Trophoblast cell (in vitro differentiated cells and primary cell): Measurements from ENCODE around the gene CST7.

Experiments
- DNase-seq, 2 donors: peaks; one replicate each; pipeline ENCODE4 v3.0.0-alpha.2; 2016
- H2AFZ ChIP-seq: 2 replicates; pipeline ENCODE4 v1.6.1; 2013; ENCODE audit warnings: low read length, moderate library complexity, mild to moderate bottlenecking; ENCODE audit not compliant: insufficient read depth, poor library complexity
- H2AK5ac ChIP-seq: 2 replicates; pipeline ENCODE4 v1.6.1; 2013; ENCODE audit warnings: mild to moderate bottlenecking, low read length
- H2BK120ac ChIP-seq: 2 replicates; pipeline ENCODE4 v1.6.1; 2013; ENCODE audit warnings: low read length, mild to moderate bottlenecking, moderate library complexity; ENCODE audit not compliant: insufficient read depth, poor library complexity
- H2BK12ac ChIP-seq: 2 replicates; pipeline ENCODE4 v1.6.1; 2013; ENCODE audit warnings: mild to moderate bottlenecking, low read length, moderate library complexity
- H2BK5ac ChIP-seq: 2 replicates; pipeline ENCODE4 v1.6.1; 2013; ENCODE audit warnings: low read length, low read depth, moderate library complexity, mild to moderate bottlenecking; ENCODE audit not compliant: poor library complexity
- H3K14ac ChIP-seq: 2 replicates; pipeline ENCODE4 v1.6.1; 2013; ENCODE audit warnings: mild to moderate bottlenecking, low read length
- H3K18ac ChIP-seq: 2 replicates; pipeline ENCODE4 v1.6.1; 2013; ENCODE audit warnings: mild to moderate bottlenecking, low read length
- H3K23ac ChIP-seq: 2 replicates; pipeline ENCODE4 v1.6.1; 2013; ENCODE audit warnings: low read length
- H3K27ac ChIP-seq: 2 replicates; pipeline ENCODE4 v1.5.1; 2013; ENCODE audit warnings: low read depth, mild to moderate bottlenecking, inconsistent platforms, low read length, moderate library complexity
- H3K27me3 ChIP-seq: 2 replicates; pipeline ENCODE4 v1.6.1; 2013; ENCODE audit warnings: inconsistent platforms, mild to moderate bottlenecking, low read length, moderate library complexity; ENCODE audit not compliant: insufficient read depth
- H3K36me3 ChIP-seq, 2 experiments: 1 replicate in 1 of 2; 2 replicates in 1 of 2; pipeline ENCODE4 v1.6.1; 2013; ENCODE audit warnings: low read length in 2 of 2, mild to moderate bottlenecking in 2 of 2, moderate library complexity in 1 of 2; ENCODE audit not compliant: insufficient read depth in 2 of 2, control insufficient read depth in 1 of 2
- H3K4ac ChIP-seq: 2 replicates; pipeline ENCODE4 v1.6.1; 2013; ENCODE audit warnings: low read depth, mild to moderate bottlenecking, low read length, moderate library complexity
- H3K4me1 ChIP-seq, 2 experiments: 1 replicate in 1 of 2; 2 replicates in 1 of 2; pipeline ENCODE4 v1.6.1; 2013; ENCODE audit warnings: low read length in 2 of 2, mild to moderate bottlenecking in 2 of 2, moderate library complexity in 1 of 2; ENCODE audit not compliant: insufficient read depth in 2 of 2, control insufficient read depth in 1 of 2
- H3K4me2 ChIP-seq: 2 replicates; pipeline ENCODE4 v1.6.1; 2013; ENCODE audit warnings: inconsistent platforms, mild to moderate bottlenecking, low read length, moderate library complexity
- H3K4me3 ChIP-seq: 2 replicates; pipeline ENCODE4 v1.5.1; 2013; ENCODE audit warnings: mild to moderate bottlenecking, low read depth, low read length, inconsistent platforms
- H3K79me1 ChIP-seq: one replicate; pipeline ENCODE4 v1.6.1; 2013; ENCODE audit warnings: low read length
- H3K79me2 ChIP-seq: 2 replicates; pipeline ENCODE4 v1.6.1; 2013; ENCODE audit warnings: low read length, mild to moderate bottlenecking; ENCODE audit not compliant: control insufficient read depth, insufficient read depth, poor library complexity
- H3K9ac ChIP-seq: 2 replicates; pipeline ENCODE4 v1.6.1; 2013; ENCODE audit warnings: mild to moderate bottlenecking, low read length
- H3K9me3 ChIP-seq: 2 replicates; pipeline ENCODE4 v1.6.1; 2013; ENCODE audit warnings: low read depth, mild to moderate bottlenecking, control low read depth, inconsistent platforms, low read length; ENCODE audit not compliant: insufficient read depth
- H4K12ac ChIP-seq: 2 replicates; pipeline ENCODE4 v1.6.1; 2013; ENCODE audit warnings: low read depth, mild to moderate bottlenecking, low read length, moderate library complexity
- H4K8ac ChIP-seq: 2 replicates; pipeline ENCODE4 v1.6.1; 2013; ENCODE audit warnings: low read depth, mild to moderate bottlenecking, low read length, moderate library complexity
- H4K91ac ChIP-seq: one replicate; pipeline ENCODE4 v1.6.1; 2013; ENCODE audit warnings: low read depth, mild to moderate bottlenecking, low read length, moderate library complexity
- WGBS: extraction: QIAGEN DNeasy Blood & Tissue Kit; methylation state at CpG from one replicate; pipeline ENCODE4 v1.1.7; 2013; ENCODE audit warnings: missing lambda C conversion rate; ENCODE audit not compliant: insufficient read length, insufficient coverage; ENCODE audit errors: extremely low coverage; 5-methylcytosine and 5-hydroxymethylcytosine counted together

Gene CST7

DNA sequence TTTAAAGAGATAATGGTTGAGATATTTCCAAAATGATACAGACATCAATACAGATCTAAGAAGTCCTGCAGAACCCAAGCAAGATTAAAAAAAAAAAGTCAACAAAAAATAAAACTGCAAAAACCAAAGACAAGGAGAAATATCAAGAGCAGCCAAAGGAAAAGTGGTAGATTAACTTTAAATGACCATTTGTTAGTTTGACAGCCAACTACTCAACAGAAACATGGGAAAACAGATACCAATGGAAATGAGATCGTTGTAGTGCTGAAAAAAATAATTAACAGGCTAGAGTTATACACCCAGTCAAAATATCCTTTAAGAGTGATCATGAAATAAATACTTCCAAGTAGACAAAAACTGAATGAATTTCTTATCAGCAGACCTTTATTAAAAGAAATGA lies 53.9 kb downstream of the CST7 start:
- Histone ChIP-seq H4K12ac (no peak overlapping the region), H4K91ac (no peak overlapping the region), H3K4me1 (no peaks in the 10 kb centered on the region), H3K79me2 (no peaks in the 10 kb centered on the region), H2AK5ac (no peak overlapping the region), H2BK120ac (no peak overlapping the region), H3K4ac (no peak overlapping the region), H2BK5ac (no peak overlapping the region), H3K9ac (no peak overlapping the region), H3K18ac (no peak overlapping the region), H3K9me3 (no peaks in the 10 kb centered on the region), H3K23ac (no peak overlapping the region), H3K36me3 (no peaks in the 10 kb centered on the region), H3K4me2 (no peak overlapping the region), H3K14ac (no peak overlapping the region), H2BK12ac (no peak overlapping the region), H3K27ac (no peak overlapping the region), H2AFZ (no peak overlapping the region), H4K8ac (no peak overlapping the region), H3K79me1 (no peaks in the 10 kb centered on the region), H3K27me3 (no peaks in the 10 kb centered on the region), H3K4me3 (no peak overlapping the region)
- DNase-seq, result no peak
- WGBS, result no CpG with 5 or more reads among the region's 1 CpG

DNA sequence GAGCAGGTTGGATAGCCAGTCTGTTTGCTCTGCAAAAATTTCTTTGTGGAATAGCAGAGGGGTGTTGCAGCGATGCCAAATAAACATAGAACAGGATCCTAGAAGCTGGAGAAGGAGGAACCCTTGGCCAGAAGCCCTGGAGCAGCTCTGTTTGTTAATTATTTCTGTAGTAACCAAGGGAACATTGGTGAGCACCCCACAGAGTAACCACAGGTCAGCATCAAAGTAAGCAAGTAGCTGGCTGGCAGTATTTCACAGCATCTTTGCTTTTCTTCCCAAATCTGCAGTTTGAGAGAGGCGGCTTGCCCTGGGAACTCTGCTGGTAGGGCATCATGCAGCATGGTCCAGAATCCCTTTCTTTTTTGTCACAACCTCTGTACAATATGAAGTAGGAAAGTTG lies 56.2 kb downstream of the CST7 start:
- H3K4ac ChIP-seq, result no peak overlapping the region
- H2BK5ac ChIP-seq, result no peak overlapping the region
- DNase-seq, result no peak

DNA sequence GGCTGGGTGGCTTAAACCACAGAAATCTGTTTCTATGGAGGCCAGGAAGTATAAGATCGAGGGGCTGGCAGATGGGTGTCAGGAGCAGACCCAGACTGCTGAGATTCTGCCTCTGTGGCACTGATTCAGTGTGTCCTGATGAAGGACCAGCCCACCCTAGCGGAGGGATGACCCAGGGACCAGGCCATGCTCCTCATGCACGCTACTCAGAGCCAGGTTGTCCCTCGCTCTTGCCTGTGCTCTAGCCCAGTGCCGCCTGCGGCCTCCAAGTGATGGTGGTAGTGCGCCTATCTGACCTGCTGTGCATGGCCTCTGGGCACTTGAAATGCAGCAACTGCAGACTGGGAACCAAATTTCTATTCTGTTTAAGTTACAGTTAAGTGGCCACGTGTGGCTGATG lies 56.6 kb downstream of the CST7 start:
- Histone ChIP-seq H3K4me1 (no peaks in the 10 kb centered on the region), H2BK120ac (no peak overlapping the region), H3K79me1 (no peaks in the 10 kb centered on the region), H2BK12ac (no peak overlapping the region), H3K79me2 (no peaks in the 10 kb centered on the region), H3K4ac (no peak overlapping the region), H3K23ac (no peak overlapping the region), H3K4me2 (no peak overlapping the region), H3K27ac (no peak overlapping the region), H3K9ac (no peak overlapping the region), H3K36me3 (no peaks in the 10 kb centered on the region), H3K9me3 (no peaks in the 10 kb centered on the region), H3K14ac (no peak overlapping the region), H4K8ac (no peak overlapping the region), H2AFZ (no peak overlapping the region), H4K91ac (no peak overlapping the region), H3K18ac (no peak overlapping the region), H3K27me3 (no peaks in the 10 kb centered on the region), H4K12ac (no peak overlapping the region), H3K4me3 (no peak overlapping the region), H2AK5ac (no peak overlapping the region), H2BK5ac (no peak overlapping the region)
- no CpG with 5 or more reads among the region's 8 CpGs for WGBS
- no peak for DNase-seq

More for the DNA sequence above, 56.2 kb downstream of the CST7 start:
- no peak overlapping the region for H3K23ac ChIP-seq
- H3K4me1 ChIP-seq, result no peaks in the 10 kb centered on the region
- H3K14ac ChIP-seq, result no peak overlapping the region
- H3K79me1 ChIP-seq, result no peaks in the 10 kb centered on the region
- no peak overlapping the region for H2BK120ac ChIP-seq
- H4K8ac ChIP-seq, result no peak overlapping the region
- H3K18ac ChIP-seq, result no peak overlapping the region
- H3K27ac ChIP-seq, result no peak overlapping the region
- no peak overlapping the region for H2AK5ac ChIP-seq
- no peak overlapping the region for H2AFZ ChIP-seq
- no peak overlapping the region for H2BK12ac ChIP-seq
- WGBS, result no CpG with 5 or more reads among the region's 2 CpGs
- no peaks in the 10 kb centered on the region for H3K36me3 ChIP-seq
- H3K9me3 ChIP-seq, result no peaks in the 10 kb centered on the region
- no peaks in the 10 kb centered on the region for H3K79me2 ChIP-seq
- no peak overlapping the region for H4K91ac ChIP-seq
- no peaks in the 10 kb centered on the region for H3K27me3 ChIP-seq
- H3K9ac ChIP-seq, result no peak overlapping the region
- H3K4me2 ChIP-seq, result no peak overlapping the region
- no peak overlapping the region for H3K4me3 ChIP-seq
- H4K12ac ChIP-seq, result no peak overlapping the region

DNA sequence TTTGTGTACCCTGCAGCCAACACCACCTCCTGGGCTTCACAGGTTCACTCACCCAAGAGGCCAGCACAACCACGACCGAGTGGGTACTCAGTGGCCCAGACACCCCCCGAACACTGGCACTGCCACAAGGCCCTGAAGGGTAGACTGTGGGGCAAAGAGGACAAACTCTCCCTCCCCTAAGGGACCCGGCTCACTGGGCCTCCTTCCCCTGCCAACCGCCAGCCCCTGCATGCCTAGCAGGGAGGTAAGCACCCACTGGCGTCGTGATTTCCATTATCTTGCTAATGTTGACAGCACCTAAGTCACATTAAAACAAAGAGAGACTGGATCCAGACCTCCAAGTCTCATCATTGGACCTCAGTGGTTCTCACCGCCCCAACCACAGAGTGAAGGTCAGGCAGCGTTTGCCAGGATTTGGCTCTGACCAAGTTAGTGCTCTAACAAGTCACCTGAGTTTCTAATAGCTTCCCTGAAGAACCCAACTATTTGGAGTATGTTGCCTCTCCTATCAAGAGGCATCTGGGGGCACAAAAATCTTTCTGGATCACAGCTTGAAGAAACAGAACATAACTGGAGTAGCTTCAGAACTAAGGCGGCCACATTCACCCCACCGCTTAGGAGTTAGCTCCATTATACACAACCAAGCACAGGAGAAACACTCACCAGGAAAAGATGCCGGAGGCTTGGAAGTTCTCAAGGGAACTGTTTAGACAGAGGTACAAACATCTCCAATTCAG lies 57.5 kb downstream of the CST7 start:
- WGBS, result no CpG with 5 or more reads among the region's 12 CpGs
- H3K79me2 ChIP-seq, result no peaks in the 10 kb centered on the region

More for the DNA sequence above, 57.5 kb downstream of the CST7 start:
- Histone ChIP-seq H3K4me1 (no peaks in the 10 kb centered on the region), H3K4me3 (no peak overlapping the region), H3K14ac (no peak overlapping the region), H2BK12ac (no peak overlapping the region), H4K8ac (no peak overlapping the region), H4K91ac (no peak overlapping the region), H3K9me3 (no peaks in the 10 kb centered on the region), H3K27ac (no peak overlapping the region), H3K18ac (no peak overlapping the region), H3K79me1 (no peaks in the 10 kb centered on the region), H2BK120ac (no peak overlapping the region), H3K9ac (no peak overlapping the region), H3K36me3 (no peaks in the 10 kb centered on the region), H2AK5ac (no peak overlapping the region), H3K23ac (no peak overlapping the region), H2BK5ac (no peak overlapping the region), H4K12ac (no peak overlapping the region), H3K4me2 (no peak overlapping the region), H3K27me3 (no peaks in the 10 kb centered on the region), H2AFZ (no peak overlapping the region), H3K4ac (no peak overlapping the region)
- no peak for DNase-seq
